Body of pancreas (tissue), 4 donors: ENCODE measurements around the gene ARHGAP24. TPM values are rescaled to one million over a fixed set of nuclear protein-coding genes. Genes with fewer than 3 reads are reported as not detected.

Source experiments
- ATAC-seq: fragments of 150-250 bp; one replicate; pipeline ENCODE4 v1.9.1; 2016
- DNase-seq, 4 donors: peaks; one replicate each; pipeline ENCODE4 v3.0.0-alpha.2; 2019
- H3K27ac ChIP-seq, 4 donors: fragments of 200-600 bp; sonication (generic); 1 replicate in 3 of 4; 2 replicates in 1 of 4; pipeline versions ENCODE4 v1.5.1 to v1.6.1; 2016 to 2019; ENCODE audit warnings: mild to moderate bottlenecking in 1 of 4, mixed read lengths in 1 of 4, moderate library complexity in 1 of 4
- H3K27me3 ChIP-seq, 2 donors: fragments of 200-600 bp; sonication (generic); one replicate each; pipeline ENCODE4 v1.6.0; 2016; ENCODE audit warnings: mild to moderate bottlenecking in 1 of 2
- H3K36me3 ChIP-seq, 2 donors: fragments of 200-600 bp; sonication (generic); replicated peaks in 1 of 2; 2 replicates each; pipeline ENCODE4 v1.5.1; 2016; ENCODE audit warnings: low read depth in 2 of 2; ENCODE audit not compliant: insufficient read depth in 1 of 2
- H3K4me1 ChIP-seq: fragments of 200-600 bp; sonication (generic); one replicate; pipeline ENCODE4 v1.6.0; 2016
- H3K4me3 ChIP-seq, 2 donors: fragments of 200-600 bp; sonication (generic); 1 replicate in 1 of 2; 2 replicates in 1 of 2; pipeline ENCODE4 v1.5.1; 2016 to 2019
- H3K9me3 ChIP-seq, 3 donors: fragments of 200-600 bp; sonication (generic); 1 replicate in 2 of 3; 2 replicates in 1 of 3; pipeline ENCODE4 v1.5.1; 2016
- POLR2A ChIP-seq, 3 donors: fragments of 450-650 bp; IDR thresholded peaks; one replicate each; pipeline ENCODE4 v1.6.1; 2016; ENCODE audit warnings: antibody characterized with exemption in 3 of 3, mild to moderate bottlenecking in 2 of 3
- WGBS, 2 donors: methylation state at CpG; one replicate each; pipeline ENCODE4 v1.1.5; 2017; 5-methylcytosine and 5-hydroxymethylcytosine counted together
- intact Hi-C: fragments of 100-400 bp; cut with DNase I; formaldehyde crosslinking; loops from one replicate; pipeline ENCODE4 v1.15.1; 2023
- total RNA-seq, 2 donors: library from RNA; depleted of rRNA; stranded (reverse); fragments of >200 nt; gene quantifications; one replicate each; pipeline ENCODE4 v1.1.0, GENCODE V29; 2016
- TF ChIP-seq, protein P1 (sequence below), 7 experiments: fragments of 450-650 bp in 4 of 7; fragments of 200-600 bp in 3 of 7; sonication (generic) in 3 of 7; IDR thresholded peaks; one replicate each; pipeline ENCODE4 v1.5.1; 2016 to 2019; ENCODE audit warnings: antibody characterized with exemption in 7 of 7

ARHGAP24 gene
- total RNA-seq, 2 donors from 2014 or later, result 43.3 to 113 TPM

DNA sequence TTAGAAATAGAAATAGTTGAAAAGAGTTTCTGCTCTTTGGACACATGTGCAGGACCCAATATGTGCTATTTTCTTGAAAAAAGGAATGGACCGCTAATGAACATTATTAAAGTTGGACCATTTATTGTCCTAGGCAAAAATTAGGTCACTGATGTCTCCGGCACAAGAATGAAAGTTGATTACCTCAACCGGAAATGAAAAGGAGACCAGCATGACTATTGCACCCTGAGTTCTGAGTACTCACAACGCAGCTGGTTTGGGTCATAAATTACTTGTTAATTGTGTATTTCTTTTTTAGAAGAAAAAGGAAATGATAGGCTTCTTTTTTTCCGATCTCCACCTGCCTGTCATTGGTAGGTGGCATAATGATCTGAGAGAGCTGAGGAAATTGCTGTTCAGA is 232.7 kb downstream of the ARHGAP24 start:
- TF ChIP-seq POLR2A (IDR thresholded peaks at IDR 0.05), result no peak
- TF ChIP-seq, protein P1, sequence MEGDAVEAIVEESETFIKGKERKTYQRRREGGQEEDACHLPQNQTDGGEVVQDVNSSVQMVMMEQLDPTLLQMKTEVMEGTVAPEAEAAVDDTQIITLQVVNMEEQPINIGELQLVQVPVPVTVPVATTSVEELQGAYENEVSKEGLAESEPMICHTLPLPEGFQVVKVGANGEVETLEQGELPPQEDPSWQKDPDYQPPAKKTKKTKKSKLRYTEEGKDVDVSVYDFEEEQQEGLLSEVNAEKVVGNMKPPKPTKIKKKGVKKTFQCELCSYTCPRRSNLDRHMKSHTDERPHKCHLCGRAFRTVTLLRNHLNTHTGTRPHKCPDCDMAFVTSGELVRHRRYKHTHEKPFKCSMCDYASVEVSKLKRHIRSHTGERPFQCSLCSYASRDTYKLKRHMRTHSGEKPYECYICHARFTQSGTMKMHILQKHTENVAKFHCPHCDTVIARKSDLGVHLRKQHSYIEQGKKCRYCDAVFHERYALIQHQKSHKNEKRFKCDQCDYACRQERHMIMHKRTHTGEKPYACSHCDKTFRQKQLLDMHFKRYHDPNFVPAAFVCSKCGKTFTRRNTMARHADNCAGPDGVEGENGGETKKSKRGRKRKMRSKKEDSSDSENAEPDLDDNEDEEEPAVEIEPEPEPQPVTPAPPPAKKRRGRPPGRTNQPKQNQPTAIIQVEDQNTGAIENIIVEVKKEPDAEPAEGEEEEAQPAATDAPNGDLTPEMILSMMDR (IDR thresholded peaks at IDR 0.05), result no peak
- intact Hi-C loops, result no loop called here
- Histone ChIP-seq H3K27me3 (no peaks in the 10 kb centered on the region), H3K4me1 (no peaks in the 10 kb centered on the region), H3K36me3 (no peaks in the 10 kb centered on the region), H3K9me3 (no peaks in the 10 kb centered on the region), H3K27ac (no peak overlapping the region), H3K4me3 (no peak overlapping the region)
- WGBS, 2 donors, result 78 to 90% methylated on average over 5 of the region's 5 CpGs
- DNase-seq (no peak), ATAC-seq (no peak)

DNA sequence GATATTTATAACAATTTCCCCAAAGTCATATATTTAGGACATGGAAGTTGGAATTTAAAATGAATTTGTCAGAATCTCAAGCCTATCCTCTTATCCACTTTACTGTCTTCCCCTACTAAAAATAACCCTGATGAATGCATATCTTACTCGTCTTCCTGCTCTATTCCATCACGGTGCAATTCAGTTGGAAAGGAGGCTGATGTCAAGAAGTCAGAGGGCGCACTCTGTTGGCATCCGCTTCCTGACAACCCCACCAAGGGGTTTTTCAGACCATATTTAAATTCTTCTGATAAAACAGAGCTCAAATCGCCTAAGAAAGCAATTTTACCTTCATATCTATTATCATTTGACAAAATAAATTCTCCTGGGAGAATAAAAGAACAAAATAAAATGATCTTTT is 233.5 kb downstream of the ARHGAP24 start:
- no peak for DNase-seq
- Histone ChIP-seq H3K4me1 (no peaks in the 10 kb centered on the region), H3K27ac (no peak overlapping the region), H3K27me3 (no peaks in the 10 kb centered on the region), H3K4me3 (no peak overlapping the region), H3K9me3 (no peaks in the 10 kb centered on the region), H3K36me3 (no peaks in the 10 kb centered on the region)
- ATAC-seq, result no peak
- intact Hi-C loops, result no loop called here
- 64 to 71% methylated on average over 5 of the region's 5 CpGs for WGBS, 2 donors
- no peak for TF ChIP-seq POLR2A (IDR thresholded peaks at IDR 0.05)
- TF ChIP-seq, protein P1 (IDR thresholded peaks at IDR 0.05), result no peak

DNA sequence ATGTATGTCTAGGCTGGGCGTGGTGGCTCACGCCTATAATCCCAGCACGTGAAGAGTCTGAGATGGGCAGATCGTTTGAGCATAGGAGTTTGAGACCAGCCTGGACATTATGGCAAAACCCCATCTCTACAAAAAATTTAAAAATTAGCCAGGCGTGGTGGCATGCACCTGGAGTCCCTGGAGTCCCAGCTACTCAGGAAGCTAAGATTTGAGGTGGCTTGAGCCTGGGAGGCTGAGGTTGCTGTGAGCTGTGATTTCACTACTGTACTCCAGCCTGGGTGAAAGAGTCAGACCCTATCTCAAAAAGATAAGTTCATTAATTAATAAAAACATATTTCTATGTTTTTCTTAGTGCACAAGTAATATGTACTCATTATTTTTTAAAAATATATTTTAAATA is 238.1 kb downstream of the ARHGAP24 start:
- ATAC-seq, result no peak
- Histone ChIP-seq H3K36me3 (no peaks in the 10 kb centered on the region), H3K9me3 (no peaks in the 10 kb centered on the region), H3K27ac (no peak overlapping the region), H3K4me1 (no peaks in the 10 kb centered on the region), H3K4me3 (no peak overlapping the region), H3K27me3 (no peaks in the 10 kb centered on the region)
- intact Hi-C loops, result no loop called here
- no peak for DNase-seq
- 93 to 97% methylated on average over 5 of the region's 5 CpGs for WGBS, 2 donors
- TF ChIP-seq, protein P1 (IDR thresholded peaks at IDR 0.05), result no peak

DNA sequence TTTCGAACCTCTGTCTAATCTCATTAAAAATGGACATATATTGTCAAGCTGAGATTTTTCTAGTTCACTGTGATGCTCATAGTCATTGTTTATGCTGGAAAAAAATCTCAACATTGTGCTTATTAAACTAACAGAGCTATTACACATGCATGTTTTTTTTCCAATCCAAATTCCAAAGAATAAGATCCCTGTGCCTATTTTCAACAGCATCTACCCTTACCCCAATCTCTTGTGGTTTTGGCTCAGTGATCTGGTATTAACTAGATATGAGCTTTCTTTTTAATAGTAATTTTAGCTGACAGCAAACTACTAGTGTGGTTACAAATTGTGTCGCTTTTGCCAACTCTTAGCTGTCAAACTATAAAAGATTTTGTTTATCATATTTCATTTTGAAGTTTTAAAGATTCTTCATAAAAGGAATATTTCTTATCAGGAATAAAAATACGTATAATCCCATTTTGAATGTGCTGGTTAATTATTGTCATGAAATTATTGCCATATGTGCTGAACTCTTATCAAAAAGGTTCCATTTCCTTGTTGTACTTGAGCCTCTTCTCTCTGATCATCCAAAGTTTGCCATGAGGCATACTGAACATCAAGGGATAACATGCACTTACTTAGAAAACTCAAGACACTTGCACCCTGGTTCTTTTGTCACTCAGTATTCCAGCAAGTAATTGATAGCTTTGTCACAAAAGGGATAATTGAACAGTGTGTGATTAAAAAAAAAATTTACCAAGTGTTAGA is 241.2 kb downstream of the ARHGAP24 start:
- TF ChIP-seq, protein P1 (IDR thresholded peaks at IDR 0.05), result no peak
- no peak for TF ChIP-seq POLR2A (IDR thresholded peaks at IDR 0.05)
- ATAC-seq (no peak), DNase-seq (no peak)
- H3K36me3 ChIP-seq, result no peaks in the 10 kb centered on the region
- H3K4me1 ChIP-seq, result no peaks in the 10 kb centered on the region
- no peaks in the 10 kb centered on the region for H3K9me3 ChIP-seq
- no peak overlapping the region for H3K27ac ChIP-seq
- WGBS, 2 donors, result 41 to 42% methylated on average over 3 of the region's 3 CpGs
- H3K4me3 ChIP-seq, result no peak overlapping the region
- intact Hi-C loops, result no loop called here
- no peaks in the 10 kb centered on the region for H3K27me3 ChIP-seq

DNA sequence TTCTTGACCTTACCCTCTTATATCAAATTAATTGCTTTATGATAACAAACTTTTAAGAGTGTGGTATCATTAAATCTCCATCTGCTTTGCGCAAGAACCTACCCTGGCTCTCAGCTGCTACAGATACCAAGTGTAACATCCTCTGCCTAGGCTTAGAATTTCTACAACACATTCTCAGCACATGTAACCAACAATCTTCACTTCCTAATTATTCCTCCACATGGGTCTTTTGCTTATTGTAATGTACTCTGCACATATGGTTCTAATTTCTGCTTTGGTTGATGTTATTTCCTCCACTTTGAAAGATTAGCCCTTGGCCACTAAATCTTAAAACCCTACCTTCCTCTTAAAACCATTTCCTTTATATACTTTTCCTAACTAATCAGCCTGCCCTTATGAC is 242.4 kb downstream of the ARHGAP24 start:
- H3K36me3 ChIP-seq, result no peaks in the 10 kb centered on the region
- no peak for ATAC-seq

More for the DNA sequence above, 242.4 kb downstream of the ARHGAP24 start:
- intact Hi-C loops, result no loop called here
- no peaks in the 10 kb centered on the region for H3K4me1 ChIP-seq
- H3K27me3 ChIP-seq, result no peaks in the 10 kb centered on the region
- WGBS, 2 donors, result 100% methylated on average over 1 of the region's 1 CpG
- no peak overlapping the region for H3K4me3 ChIP-seq
- no peaks in the 10 kb centered on the region for H3K9me3 ChIP-seq
- no peak overlapping the region for H3K27ac ChIP-seq
- no peak for DNase-seq
- no peak for TF ChIP-seq POLR2A (IDR thresholded peaks at IDR 0.05)
- TF ChIP-seq, protein P1 (IDR thresholded peaks at IDR 0.05), result no peak
